ENCODE results near the gene TENT4B.

DNA sequence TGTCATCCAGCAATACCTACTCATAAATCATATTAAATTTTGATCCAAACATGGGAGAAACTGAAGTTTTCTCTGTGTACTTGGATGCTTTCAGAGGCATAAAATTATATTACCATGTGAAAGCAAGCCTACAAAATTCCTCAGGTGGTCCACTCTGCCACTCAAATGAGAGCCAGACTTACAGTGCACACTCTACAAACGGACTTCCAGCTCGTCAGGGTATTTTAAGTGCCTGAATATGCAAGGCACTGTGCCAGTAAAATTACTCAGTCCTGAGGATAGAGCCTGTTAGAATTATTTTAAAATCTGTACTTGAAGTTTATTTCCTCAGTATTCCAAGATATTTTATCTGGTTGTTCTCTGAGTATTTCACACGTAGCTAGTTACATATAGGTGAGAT, 54.5 kb downstream of the TENT4B start:
- no peak for TF ChIP-seq EZH2 (IDR thresholded peaks at IDR 0.05; ENCODE audit: borderline replicate concordance, low read depth, low read length, poor library complexity, severe bottlenecking)
- TF ChIP-seq CTCF (conservative IDR thresholded peaks at IDR 0.05; ENCODE audit: low read depth, low read length) = no peak
